SK-N-SH treated with all-trans-retinoic acid at 6 μM for 48 hours (cell line): Measurements from ENCODE around the gene ADPGK.

Source experiments
- ATAC-seq: fragments of 200-7000 bp; cut with Tn5 transposase; 3 replicates; pipeline ENCODE4 v1.9.1; 2020; ENCODE audit warnings: mild to moderate bottlenecking, moderate library complexity
- ARNTL ChIP-seq: fragments of 450-650 bp; formaldehyde crosslinking; IDR thresholded peaks from 2 replicates; pipeline ENCODE4 v1.5.0; 2020; ENCODE audit warnings: low read depth, mild to moderate bottlenecking, moderate library complexity, borderline replicate concordance
- BACH2 ChIP-seq: fragments of 250-450 bp; sonication (Bioruptor Pico); IDR thresholded peaks from 2 replicates; pipeline ENCODE4 v1.9.0; 2021; ENCODE audit warnings: mild to moderate bottlenecking, borderline replicate concordance
- ESRRG ChIP-seq: fragments of 250-450 bp; sonication (Bioruptor Pico); IDR thresholded peaks from 2 replicates; pipeline ENCODE4 v1.6.1; 2021; ENCODE audit warnings: mild to moderate bottlenecking
- GLIS3 ChIP-seq: fragments of 250-450 bp; sonication (Bioruptor Pico); IDR thresholded peaks from 2 replicates; pipeline ENCODE4 v1.5.0; 2020; ENCODE audit warnings: mild to moderate bottlenecking, moderate library complexity
- ISL1 ChIP-seq: fragments of 250-450 bp; sonication (Bioruptor Pico); IDR thresholded peaks from 2 replicates; pipeline ENCODE4 v2.1.2; 2022; ENCODE audit warnings: mild to moderate bottlenecking, moderate library complexity
- OSR1 ChIP-seq: fragments of 250-450 bp; sonication (Bioruptor Pico); IDR thresholded peaks from 2 replicates; pipeline ENCODE4 v1.8.0; 2022; ENCODE audit warnings: moderate library complexity, mild to moderate bottlenecking, inconsistent platforms
- PPARA ChIP-seq: fragments of 250-450 bp; sonication (Bioruptor Pico); IDR thresholded peaks from 2 replicates; pipeline ENCODE4 v1.5.0; 2020; ENCODE audit warnings: mild to moderate bottlenecking, borderline replicate concordance
- RARB ChIP-seq: fragments of 250-450 bp; sonication (Bioruptor Pico); IDR thresholded peaks from 2 replicates; pipeline ENCODE4 v1.8.0; 2021; ENCODE audit warnings: mild to moderate bottlenecking, moderate library complexity
- SNAI2 ChIP-seq: fragments of 250-450 bp; sonication (Bioruptor Pico); IDR thresholded peaks from 2 replicates; pipeline ENCODE4 v1.5.0; 2020; ENCODE audit warnings: mild to moderate bottlenecking, moderate library complexity
- TCF4 ChIP-seq: fragments of 250-450 bp; sonication (Bioruptor Pico); IDR thresholded peaks from 2 replicates; pipeline ENCODE4 v1.8.0; 2021; ENCODE audit warnings: mild to moderate bottlenecking, moderate library complexity, borderline replicate concordance
- ZC3H10 ChIP-seq: fragments of 250-450 bp; sonication (Bioruptor Pico); IDR thresholded peaks from 2 replicates; pipeline ENCODE4 v1.5.1; 2021; ENCODE audit warnings: mild to moderate bottlenecking, moderate library complexity
- ZFP3 ChIP-seq: fragments of 250-450 bp; sonication (Bioruptor Pico); IDR thresholded peaks from 2 replicates; pipeline ENCODE4 v1.5.0; 2020; ENCODE audit warnings: mild to moderate bottlenecking, moderate library complexity
- ZFP30 ChIP-seq: fragments of 450-650 bp; formaldehyde crosslinking; IDR thresholded peaks from 2 replicates; pipeline ENCODE4 v1.5.0; 2022; ENCODE audit warnings: mild to moderate bottlenecking, moderate library complexity
- ZNF565 ChIP-seq: fragments of 450-650 bp; formaldehyde crosslinking; conservative IDR thresholded peaks from 2 replicates; pipeline ENCODE4 v1.5.0; 2020; ENCODE audit warnings: low read depth, mild to moderate bottlenecking, moderate library complexity
- ZNF70 ChIP-seq: fragments of 450-650 bp; formaldehyde crosslinking; IDR thresholded peaks from 2 replicates; pipeline ENCODE4 v1.5.0; 2020; ENCODE audit warnings: mild to moderate bottlenecking, moderate library complexity
- ZNF8 ChIP-seq: fragments of 450-650 bp; formaldehyde crosslinking; IDR thresholded peaks from 2 replicates; pipeline ENCODE4 v1.5.0; 2020; ENCODE audit warnings: mild to moderate bottlenecking, moderate library complexity
- TF ChIP-seq, protein P1 (sequence below): fragments of 250-450 bp; sonication (Bioruptor Pico); IDR thresholded peaks from 2 replicates; pipeline ENCODE4 v1.5.0; 2020; ENCODE audit warnings: mild to moderate bottlenecking, moderate library complexity
- TF ChIP-seq, protein P2 (sequence below): fragments of 250-450 bp; sonication (Bioruptor Pico); IDR thresholded peaks from 2 replicates; pipeline ENCODE4 v1.5.1; 2021; ENCODE audit warnings: mild to moderate bottlenecking, moderate library complexity
- TF ChIP-seq, protein P3 (sequence below): fragments of 250-450 bp; sonication (Bioruptor Pico); IDR thresholded peaks from 2 replicates; pipeline ENCODE4 v1.8.0; 2021; ENCODE audit warnings: low read depth, mild to moderate bottlenecking, moderate library complexity, borderline replicate concordance
- TF ChIP-seq, protein P4 (sequence below): fragments of 250-450 bp; sonication (Bioruptor Pico); IDR thresholded peaks from 2 replicates; pipeline ENCODE4 v1.8.0; 2020; ENCODE audit warnings: mild to moderate bottlenecking, moderate library complexity, borderline replicate concordance
- TF ChIP-seq, protein P5 (sequence below): fragments of 250-450 bp; sonication (Bioruptor Pico); IDR thresholded peaks from 2 replicates; pipeline ENCODE4 v1.5.1; 2020; ENCODE audit warnings: low read depth, mild to moderate bottlenecking, moderate library complexity

ADPGK gene

DNA sequence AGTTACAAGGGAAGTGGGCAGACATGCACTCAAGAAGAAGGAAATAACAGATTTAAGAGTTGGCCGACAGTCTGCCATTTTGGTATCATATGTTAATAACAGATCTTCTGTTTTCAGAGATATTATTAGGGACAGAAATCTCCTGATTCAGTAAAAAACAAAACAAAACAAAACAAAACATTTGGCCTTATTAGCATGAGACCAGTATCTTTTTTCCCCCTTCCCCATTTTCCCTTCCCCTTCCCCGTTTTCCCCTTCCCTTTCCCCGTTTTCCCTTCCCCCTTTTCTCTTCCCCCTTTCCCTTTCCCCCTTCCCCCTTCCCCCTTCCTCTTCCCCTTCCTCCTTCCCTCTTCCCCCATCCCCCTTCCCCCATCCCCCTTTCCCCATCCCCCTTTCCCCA, 58.1 kb downstream of the ADPGK start:
- ATAC-seq, result no peak
- TF ChIP-seq, protein P1, sequence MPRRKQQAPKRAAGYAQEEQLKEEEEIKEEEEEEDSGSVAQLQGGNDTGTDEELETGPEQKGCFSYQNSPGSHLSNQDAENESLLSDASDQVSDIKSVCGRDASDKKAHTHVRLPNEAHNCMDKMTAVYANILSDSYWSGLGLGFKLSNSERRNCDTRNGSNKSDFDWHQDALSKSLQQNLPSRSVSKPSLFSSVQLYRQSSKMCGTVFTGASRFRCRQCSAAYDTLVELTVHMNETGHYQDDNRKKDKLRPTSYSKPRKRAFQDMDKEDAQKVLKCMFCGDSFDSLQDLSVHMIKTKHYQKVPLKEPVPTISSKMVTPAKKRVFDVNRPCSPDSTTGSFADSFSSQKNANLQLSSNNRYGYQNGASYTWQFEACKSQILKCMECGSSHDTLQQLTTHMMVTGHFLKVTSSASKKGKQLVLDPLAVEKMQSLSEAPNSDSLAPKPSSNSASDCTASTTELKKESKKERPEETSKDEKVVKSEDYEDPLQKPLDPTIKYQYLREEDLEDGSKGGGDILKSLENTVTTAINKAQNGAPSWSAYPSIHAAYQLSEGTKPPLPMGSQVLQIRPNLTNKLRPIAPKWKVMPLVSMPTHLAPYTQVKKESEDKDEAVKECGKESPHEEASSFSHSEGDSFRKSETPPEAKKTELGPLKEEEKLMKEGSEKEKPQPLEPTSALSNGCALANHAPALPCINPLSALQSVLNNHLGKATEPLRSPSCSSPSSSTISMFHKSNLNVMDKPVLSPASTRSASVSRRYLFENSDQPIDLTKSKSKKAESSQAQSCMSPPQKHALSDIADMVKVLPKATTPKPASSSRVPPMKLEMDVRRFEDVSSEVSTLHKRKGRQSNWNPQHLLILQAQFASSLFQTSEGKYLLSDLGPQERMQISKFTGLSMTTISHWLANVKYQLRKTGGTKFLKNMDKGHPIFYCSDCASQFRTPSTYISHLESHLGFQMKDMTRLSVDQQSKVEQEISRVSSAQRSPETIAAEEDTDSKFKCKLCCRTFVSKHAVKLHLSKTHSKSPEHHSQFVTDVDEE, result no peak
- TF ChIP-seq TCF4 (no peak), BACH2 (CRISPR knock-in tag) (no peak), SNAI2 (CRISPR knock-in tag) (no peak), ESRRG (CRISPR knock-in tag) (no peak), ZNF70 (no peak), ZNF565 (CRISPR knock-in tag) (no peak), ZFP3 (CRISPR knock-in tag) (no peak), RARB (CRISPR knock-in tag) (no peak), ZNF8 (no peak), ZFP30 (no peak), GLIS3 (CRISPR knock-in tag) (no peak), ZC3H10 (no peak), ARNTL (CRISPR knock-in tag) (no peak), ISL1 (no peak)
- TF ChIP-seq, protein P2, sequence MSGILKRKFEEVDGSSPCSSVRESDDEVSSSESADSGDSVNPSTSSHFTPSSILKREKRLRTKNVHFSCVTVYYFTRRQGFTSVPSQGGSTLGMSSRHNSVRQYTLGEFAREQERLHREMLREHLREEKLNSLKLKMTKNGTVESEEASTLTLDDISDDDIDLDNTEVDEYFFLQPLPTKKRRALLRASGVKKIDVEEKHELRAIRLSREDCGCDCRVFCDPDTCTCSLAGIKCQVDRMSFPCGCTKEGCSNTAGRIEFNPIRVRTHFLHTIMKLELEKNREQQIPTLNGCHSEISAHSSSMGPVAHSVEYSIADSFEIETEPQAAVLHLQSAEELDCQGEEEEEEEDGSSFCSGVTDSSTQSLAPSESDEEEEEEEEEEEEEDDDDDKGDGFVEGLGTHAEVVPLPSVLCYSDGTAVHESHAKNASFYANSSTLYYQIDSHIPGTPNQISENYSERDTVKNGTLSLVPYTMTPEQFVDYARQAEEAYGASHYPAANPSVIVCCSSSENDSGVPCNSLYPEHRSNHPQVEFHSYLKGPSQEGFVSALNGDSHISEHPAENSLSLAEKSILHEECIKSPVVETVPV, result no peak
- TF ChIP-seq, protein P3, sequence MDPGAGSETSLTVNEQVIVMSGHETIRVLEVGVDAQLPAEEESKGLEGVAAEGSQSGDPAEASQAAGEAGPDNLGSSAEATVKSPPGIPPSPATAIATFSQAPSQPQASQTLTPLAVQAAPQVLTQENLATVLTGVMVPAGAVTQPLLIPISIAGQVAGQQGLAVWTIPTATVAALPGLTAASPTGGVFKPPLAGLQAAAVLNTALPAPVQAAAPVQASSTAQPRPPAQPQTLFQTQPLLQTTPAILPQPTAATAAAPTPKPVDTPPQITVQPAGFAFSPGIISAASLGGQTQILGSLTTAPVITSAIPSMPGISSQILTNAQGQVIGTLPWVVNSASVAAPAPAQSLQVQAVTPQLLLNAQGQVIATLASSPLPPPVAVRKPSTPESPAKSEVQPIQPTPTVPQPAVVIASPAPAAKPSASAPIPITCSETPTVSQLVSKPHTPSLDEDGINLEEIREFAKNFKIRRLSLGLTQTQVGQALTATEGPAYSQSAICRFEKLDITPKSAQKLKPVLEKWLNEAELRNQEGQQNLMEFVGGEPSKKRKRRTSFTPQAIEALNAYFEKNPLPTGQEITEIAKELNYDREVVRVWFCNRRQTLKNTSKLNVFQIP, result no peak
- TF ChIP-seq, protein P4, sequence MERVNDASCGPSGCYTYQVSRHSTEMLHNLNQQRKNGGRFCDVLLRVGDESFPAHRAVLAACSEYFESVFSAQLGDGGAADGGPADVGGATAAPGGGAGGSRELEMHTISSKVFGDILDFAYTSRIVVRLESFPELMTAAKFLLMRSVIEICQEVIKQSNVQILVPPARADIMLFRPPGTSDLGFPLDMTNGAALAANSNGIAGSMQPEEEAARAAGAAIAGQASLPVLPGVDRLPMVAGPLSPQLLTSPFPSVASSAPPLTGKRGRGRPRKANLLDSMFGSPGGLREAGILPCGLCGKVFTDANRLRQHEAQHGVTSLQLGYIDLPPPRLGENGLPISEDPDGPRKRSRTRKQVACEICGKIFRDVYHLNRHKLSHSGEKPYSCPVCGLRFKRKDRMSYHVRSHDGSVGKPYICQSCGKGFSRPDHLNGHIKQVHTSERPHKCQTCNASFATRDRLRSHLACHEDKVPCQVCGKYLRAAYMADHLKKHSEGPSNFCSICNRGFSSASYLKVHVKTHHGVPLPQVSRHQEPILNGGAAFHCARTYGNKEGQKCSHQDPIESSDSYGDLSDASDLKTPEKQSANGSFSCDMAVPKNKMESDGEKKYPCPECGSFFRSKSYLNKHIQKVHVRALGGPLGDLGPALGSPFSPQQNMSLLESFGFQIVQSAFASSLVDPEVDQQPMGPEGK (CRISPR knock-in tag), result no peak

DNA sequence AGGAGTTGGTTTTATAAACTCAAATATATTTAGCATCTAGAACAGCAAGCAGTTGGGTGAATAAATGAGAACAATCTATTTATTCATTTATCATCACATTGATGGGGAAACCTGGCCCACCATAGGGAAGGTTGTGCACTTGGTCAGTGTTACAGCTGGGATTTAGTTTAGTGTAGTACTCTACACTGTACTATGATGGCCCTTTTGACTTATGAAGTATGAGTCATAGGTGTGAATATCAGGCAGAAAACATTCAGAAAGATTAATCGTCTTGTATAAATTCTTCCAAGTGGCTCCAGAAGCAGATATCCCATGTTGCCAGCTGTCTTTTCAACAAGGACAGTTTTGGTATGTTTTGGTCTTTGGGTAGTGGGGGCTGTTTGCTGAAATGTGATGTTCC, 59.5 kb downstream of the ADPGK start:
- TF ChIP-seq OSR1 (CRISPR knock-in tag) (no peak), ZFP30 (no peak), ZNF565 (CRISPR knock-in tag) (no peak), PPARA (CRISPR knock-in tag) (no peak), BACH2 (CRISPR knock-in tag) (no peak), ZC3H10 (no peak)
- TF ChIP-seq, protein P5, sequence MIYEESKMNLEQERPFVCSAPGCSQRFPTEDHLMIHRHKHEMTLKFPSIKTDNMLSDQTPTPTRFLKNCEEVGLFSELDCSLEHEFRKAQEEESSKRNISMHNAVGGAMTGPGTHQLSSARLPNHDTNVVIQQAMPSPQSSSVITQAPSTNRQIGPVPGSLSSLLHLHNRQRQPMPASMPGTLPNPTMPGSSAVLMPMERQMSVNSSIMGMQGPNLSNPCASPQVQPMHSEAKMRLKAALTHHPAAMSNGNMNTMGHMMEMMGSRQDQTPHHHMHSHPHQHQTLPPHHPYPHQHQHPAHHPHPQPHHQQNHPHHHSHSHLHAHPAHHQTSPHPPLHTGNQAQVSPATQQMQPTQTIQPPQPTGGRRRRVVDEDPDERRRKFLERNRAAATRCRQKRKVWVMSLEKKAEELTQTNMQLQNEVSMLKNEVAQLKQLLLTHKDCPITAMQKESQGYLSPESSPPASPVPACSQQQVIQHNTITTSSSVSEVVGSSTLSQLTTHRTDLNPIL (CRISPR knock-in tag), result no peak
- TF ChIP-seq, protein P1, result no peak
- ATAC-seq, result no peak
